Hepatocyte (in vitro differentiated cells): ENCODE measurements around the gene BDKRB1. TPM values are rescaled to one million over a fixed set of nuclear protein-coding genes. Genes with fewer than 3 reads are reported as not detected.

Source experiments
- DNase-seq: peaks from one replicate; pipeline ENCODE4 v3.0.0-alpha.2; 2016; ENCODE audit warnings: low spot score
- H2AFZ ChIP-seq: fragments of 200-600 bp; sonication (generic); 2 replicates; pipeline ENCODE4 v1.6.0; 2016; ENCODE audit warnings: antibody characterized with exemption, mild to moderate bottlenecking
- H3K27ac ChIP-seq: fragments of 200-600 bp; sonication (generic); 2 replicates; pipeline ENCODE4 v1.5.1; 2016; ENCODE audit warnings: mild to moderate bottlenecking
- H3K27me3 ChIP-seq: fragments of 200-600 bp; sonication (generic); 2 replicates; pipeline ENCODE4 v1.6.1; 2016
- H3K36me3 ChIP-seq: fragments of 200-600 bp; sonication (generic); replicated peaks from 2 replicates; pipeline ENCODE4 v1.5.1; 2016; ENCODE audit warnings: low read depth; ENCODE audit not compliant: insufficient read depth
- H3K4me1 ChIP-seq: fragments of 200-600 bp; sonication (generic); 2 replicates; pipeline ENCODE4 v1.5.1; 2016; ENCODE audit warnings: mild to moderate bottlenecking, moderate library complexity; ENCODE audit not compliant: insufficient read depth
- H3K4me2 ChIP-seq: fragments of 200-600 bp; sonication (generic); 2 replicates; pipeline ENCODE4 v1.6.0; 2016
- H3K4me3 ChIP-seq: fragments of 200-600 bp; sonication (generic); 2 replicates; pipeline ENCODE4 v1.5.1; 2016; ENCODE audit warnings: mild to moderate bottlenecking
- H3K79me2 ChIP-seq: fragments of 200-600 bp; sonication (generic); 2 replicates; pipeline ENCODE4 v1.6.0; 2017; ENCODE audit warnings: mild to moderate bottlenecking
- H3K9me2 ChIP-seq: fragments of 200-600 bp; sonication (generic); replicated peaks from 2 replicates; pipeline ENCODE4 v1.6.0; 2017; ENCODE audit warnings: mild to moderate bottlenecking; ENCODE audit not compliant: insufficient read depth
- H3K9me3 ChIP-seq: fragments of 200-600 bp; sonication (generic); 2 replicates; pipeline ENCODE4 v1.5.1; 2016; ENCODE audit warnings: low read depth, mild to moderate bottlenecking
- H4K20me1 ChIP-seq: fragments of 200-600 bp; sonication (generic); 2 replicates; pipeline ENCODE4 v1.6.0; 2016; ENCODE audit warnings: mild to moderate bottlenecking; ENCODE audit not compliant: insufficient read depth, poor library complexity, severe bottlenecking
- EZH2 ChIP-seq: fragments of 200-600 bp; sonication (generic); IDR thresholded peaks from 2 replicates; pipeline ENCODE4 v1.6.1; 2016; ENCODE audit warnings: antibody characterized with exemption, mild to moderate bottlenecking, borderline replicate concordance
- EZH2phosphoT487 ChIP-seq: fragments of 200-600 bp; sonication (generic); IDR thresholded peaks from one replicate; pipeline ENCODE4 v1.6.1; 2018; ENCODE audit warnings: antibody characterized with exemption, mild to moderate bottlenecking, low read depth, moderate library complexity; ENCODE audit not compliant: unreplicated experiment, severe bottlenecking
- WGBS: methylation state at CpG from one replicate; pipeline ENCODE4 v1.1.6; 2016; ENCODE audit warnings: low lambda C conversion rate; ENCODE audit errors: missing lambda C conversion rate; 5-methylcytosine and 5-hydroxymethylcytosine counted together
- polyA plus RNA-seq: library from polyadenylated mRNA; unstranded; fragments of >200 nt; fragmentation: Nextera tagmentation; extraction: Ambion mirVana; gene quantifications from 2 replicates; pipeline ENCODE4 v1.2.1, GENCODE V29; 2016
- total RNA-seq: library from RNA; depleted of rRNA; stranded (reverse); fragments of >200 nt; gene quantifications from 2 replicates; pipeline ENCODE4 v1.2.3, GENCODE V29; 2014
- TF ChIP-seq, protein P1 (sequence below): fragments of 200-600 bp; sonication (generic); IDR thresholded peaks from 2 replicates; pipeline ENCODE4 v1.5.1; 2016; ENCODE audit warnings: antibody characterized with exemption, mild to moderate bottlenecking; ENCODE audit not compliant: poor library complexity

BDKRB1 gene
- total and polyA plus RNA-seq, 2 experiments from 2014 or later, result 11.9 to 33.0 TPM

DNA sequence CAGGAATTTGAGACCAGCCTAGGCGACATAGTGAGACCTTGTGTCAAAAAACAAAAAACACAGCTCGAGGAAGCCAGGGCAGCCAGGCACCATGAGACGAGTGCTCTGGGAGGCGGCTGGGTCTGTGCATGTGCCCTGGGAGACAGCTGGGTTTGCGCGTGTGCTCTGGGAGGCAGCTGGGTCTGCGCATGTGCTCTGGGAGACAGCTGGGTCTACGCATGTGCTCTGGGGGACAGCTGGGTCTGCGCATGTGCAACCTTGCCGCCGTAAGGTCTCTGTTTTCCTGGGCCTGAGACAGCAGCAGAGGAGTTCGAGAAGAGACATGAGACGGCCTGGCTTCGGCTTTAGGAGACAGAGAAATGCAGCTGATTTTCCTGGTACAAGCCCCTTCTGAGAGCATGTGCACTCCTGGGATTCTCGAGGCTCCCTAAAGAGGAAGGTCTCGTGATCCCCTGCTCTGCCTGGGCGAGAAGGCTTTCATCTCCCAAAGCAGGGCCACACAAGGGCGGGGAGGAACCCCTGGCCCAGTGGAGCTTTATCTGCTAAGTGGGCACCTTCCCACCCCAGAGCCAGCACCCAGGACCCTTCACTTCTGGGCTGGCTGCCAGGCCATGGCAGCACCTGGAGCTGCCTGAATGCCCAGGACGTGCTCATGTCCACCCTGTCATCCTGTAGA lies 3.5 kb upstream of the BDKRB1 start:
- TF ChIP-seq EZH2phosphoT487 (no peak), EZH2 (no peak)
- TF ChIP-seq, protein P1, sequence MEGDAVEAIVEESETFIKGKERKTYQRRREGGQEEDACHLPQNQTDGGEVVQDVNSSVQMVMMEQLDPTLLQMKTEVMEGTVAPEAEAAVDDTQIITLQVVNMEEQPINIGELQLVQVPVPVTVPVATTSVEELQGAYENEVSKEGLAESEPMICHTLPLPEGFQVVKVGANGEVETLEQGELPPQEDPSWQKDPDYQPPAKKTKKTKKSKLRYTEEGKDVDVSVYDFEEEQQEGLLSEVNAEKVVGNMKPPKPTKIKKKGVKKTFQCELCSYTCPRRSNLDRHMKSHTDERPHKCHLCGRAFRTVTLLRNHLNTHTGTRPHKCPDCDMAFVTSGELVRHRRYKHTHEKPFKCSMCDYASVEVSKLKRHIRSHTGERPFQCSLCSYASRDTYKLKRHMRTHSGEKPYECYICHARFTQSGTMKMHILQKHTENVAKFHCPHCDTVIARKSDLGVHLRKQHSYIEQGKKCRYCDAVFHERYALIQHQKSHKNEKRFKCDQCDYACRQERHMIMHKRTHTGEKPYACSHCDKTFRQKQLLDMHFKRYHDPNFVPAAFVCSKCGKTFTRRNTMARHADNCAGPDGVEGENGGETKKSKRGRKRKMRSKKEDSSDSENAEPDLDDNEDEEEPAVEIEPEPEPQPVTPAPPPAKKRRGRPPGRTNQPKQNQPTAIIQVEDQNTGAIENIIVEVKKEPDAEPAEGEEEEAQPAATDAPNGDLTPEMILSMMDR, result no peak
- DNase-seq, result no peak
- Histone ChIP-seq H3K4me3 (no peak overlapping the region), H3K4me1 (peaks cover 13% of the 10 kb centered on the region), H3K27me3 (no peaks in the 10 kb centered on the region), H2AFZ (no peak overlapping the region), H3K79me2 (no peaks in the 10 kb centered on the region), H3K36me3 (no peaks in the 10 kb centered on the region), H3K4me2 (no peak overlapping the region), H3K9me3 (no peaks in the 10 kb centered on the region), H3K9me2 (no peaks in the 10 kb centered on the region), H4K20me1 (no peaks in the 10 kb centered on the region), H3K27ac (peak overlapping the region; percentile 84)
- 86% methylated on average over 19 of the region's 19 CpGs for WGBS

- Histone ChIP-seq H3K9me3 (no peaks in the 10 kb centered on the region), H3K4me3 (no peak overlapping the region), H3K9me2 (no peaks in the 10 kb centered on the region), H3K4me2 (no peak overlapping the region), H3K27me3 (no peaks in the 10 kb centered on the region), H3K27ac (peak overlapping the region; percentile 84), H3K4me1 (peaks cover 13% of the 10 kb centered on the region), H3K36me3 (no peaks in the 10 kb centered on the region), H4K20me1 (no peaks in the 10 kb centered on the region), H3K79me2 (no peaks in the 10 kb centered on the region), H2AFZ (no peak overlapping the region)
- WGBS, result 44% methylated on average over 9 of the region's 9 CpGs
- DNase-seq, result peak; percentile 78
- TF ChIP-seq, protein P1, result no peak
- no peak for TF ChIP-seq EZH2phosphoT487
- no peak for TF ChIP-seq EZH2
Measured at GRCh38 chr14:96252999-96253539, 2.9 kb upstream of the BDKRB1 start.

GRCh38 chr14:96254687-96255086 lies 1.3 kb upstream of the BDKRB1 start:
- no peaks in the 10 kb centered on the region for H3K27me3 ChIP-seq
- H4K20me1 ChIP-seq, result no peaks in the 10 kb centered on the region
- 83% methylated on average over 11 of the region's 11 CpGs for WGBS
- H3K4me1 ChIP-seq, result peaks cover 13% of the 10 kb centered on the region
- no peak overlapping the region for H3K4me3 ChIP-seq
- H3K27ac ChIP-seq, result peak overlapping the region; percentile 79
- H3K4me2 ChIP-seq, result no peak overlapping the region
- H3K36me3 ChIP-seq, result no peaks in the 10 kb centered on the region
- no peak for DNase-seq
- no peaks in the 10 kb centered on the region for H3K9me2 ChIP-seq
- peaks cover 12% of the 10 kb centered on the region for H3K79me2 ChIP-seq
- TF ChIP-seq EZH2phosphoT487, result no peak
- TF ChIP-seq, protein P1, result no peak
- TF ChIP-seq EZH2, result no peak
- no peaks in the 10 kb centered on the region for H3K9me3 ChIP-seq
- no peak overlapping the region for H2AFZ ChIP-seq
